GM20431 (cell line): ENCODE results near the gene THADA.
"Not testable (repeated sequence)": the region's sequence is repeated elsewhere in the genome, so short reads cannot be mapped to it uniquely, and the experiment has no call there.

ENCODE experiments used
- in situ Hi-C: fragments of 300-500 bp; cut with MseI, MboI; formaldehyde crosslinking; loops from one replicate; pipeline ENCODE4 v1.15.0; 2020; ENCODE audit warnings: low sequenced_read_pairs; ENCODE audit not compliant: unreplicated experiment

Gene THADA

DNA sequence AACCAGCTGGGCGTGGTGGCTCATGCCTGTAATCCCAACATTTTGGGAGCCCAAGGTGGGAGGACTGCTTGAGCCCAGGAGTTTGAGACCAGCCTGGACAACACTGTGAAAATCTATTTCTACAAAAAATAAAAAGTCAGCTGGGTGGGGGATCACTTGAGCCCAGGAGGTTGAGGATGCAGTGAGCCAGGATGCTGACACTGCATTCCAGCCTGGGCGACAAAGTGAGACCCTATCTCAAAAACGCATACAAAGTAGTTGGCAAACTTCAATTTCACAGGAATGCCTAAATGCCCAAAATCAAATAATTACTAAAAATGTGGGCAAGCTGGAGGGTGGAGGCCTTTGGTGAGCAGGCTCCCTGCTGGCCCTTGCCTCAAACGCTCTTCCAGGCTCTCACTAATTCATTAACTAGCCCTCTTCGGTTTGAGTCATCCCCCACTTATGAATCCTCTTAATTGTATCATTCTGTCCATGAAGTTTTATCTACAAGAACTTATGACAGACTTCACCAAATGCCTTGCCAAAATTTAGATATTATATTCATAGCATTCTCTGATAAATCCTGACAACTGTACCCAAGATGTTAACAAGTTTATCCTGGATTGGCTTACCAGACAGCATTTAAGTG is 300.8 kb downstream of the THADA start:
- in situ Hi-C loops: no loop called here

DNA sequence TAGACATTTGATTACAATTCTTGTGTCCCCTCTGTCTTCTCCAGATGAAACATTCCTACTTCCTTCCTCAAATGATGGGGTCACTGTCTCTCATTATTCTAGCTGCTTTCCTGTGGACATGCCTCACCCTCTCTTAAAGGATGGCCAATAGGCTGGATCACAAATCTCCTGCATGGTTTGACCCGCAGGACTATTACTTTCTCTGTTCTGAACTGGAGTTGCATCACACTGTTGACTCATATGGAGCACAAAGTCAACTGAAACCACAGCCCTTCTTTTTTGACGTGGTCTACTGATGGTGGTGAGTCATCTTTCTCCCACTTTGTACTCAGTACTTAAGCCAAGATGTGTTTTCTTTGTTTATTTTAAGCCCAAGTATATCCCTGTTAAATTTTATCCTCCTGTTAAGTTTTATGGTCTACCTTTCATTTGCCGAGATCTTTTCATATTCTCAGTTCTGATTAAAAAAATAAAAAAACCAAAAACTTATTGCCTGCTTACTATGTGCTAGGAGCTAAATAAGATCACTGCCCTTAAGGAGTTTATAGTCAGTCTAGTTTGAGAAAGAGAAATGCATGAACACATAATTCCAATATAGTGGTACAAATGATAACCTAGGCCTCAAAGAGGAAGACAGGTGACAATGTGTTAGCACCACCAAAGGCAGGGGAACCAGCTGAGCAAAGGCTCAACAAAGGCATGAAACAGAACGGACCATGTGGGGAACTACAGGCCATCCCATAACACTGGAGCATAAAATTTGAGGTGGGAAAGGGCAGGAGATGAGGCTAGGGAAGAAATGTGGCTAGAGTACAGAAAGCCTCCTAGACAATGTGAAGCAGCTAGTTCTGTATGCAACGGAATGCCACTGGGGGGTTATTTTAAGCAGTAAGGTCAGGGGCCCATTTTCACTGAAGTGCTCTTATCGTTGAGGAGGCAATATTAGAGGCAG is 301.8 kb downstream of the THADA start:
- in situ Hi-C loops: no loop called here

DNA sequence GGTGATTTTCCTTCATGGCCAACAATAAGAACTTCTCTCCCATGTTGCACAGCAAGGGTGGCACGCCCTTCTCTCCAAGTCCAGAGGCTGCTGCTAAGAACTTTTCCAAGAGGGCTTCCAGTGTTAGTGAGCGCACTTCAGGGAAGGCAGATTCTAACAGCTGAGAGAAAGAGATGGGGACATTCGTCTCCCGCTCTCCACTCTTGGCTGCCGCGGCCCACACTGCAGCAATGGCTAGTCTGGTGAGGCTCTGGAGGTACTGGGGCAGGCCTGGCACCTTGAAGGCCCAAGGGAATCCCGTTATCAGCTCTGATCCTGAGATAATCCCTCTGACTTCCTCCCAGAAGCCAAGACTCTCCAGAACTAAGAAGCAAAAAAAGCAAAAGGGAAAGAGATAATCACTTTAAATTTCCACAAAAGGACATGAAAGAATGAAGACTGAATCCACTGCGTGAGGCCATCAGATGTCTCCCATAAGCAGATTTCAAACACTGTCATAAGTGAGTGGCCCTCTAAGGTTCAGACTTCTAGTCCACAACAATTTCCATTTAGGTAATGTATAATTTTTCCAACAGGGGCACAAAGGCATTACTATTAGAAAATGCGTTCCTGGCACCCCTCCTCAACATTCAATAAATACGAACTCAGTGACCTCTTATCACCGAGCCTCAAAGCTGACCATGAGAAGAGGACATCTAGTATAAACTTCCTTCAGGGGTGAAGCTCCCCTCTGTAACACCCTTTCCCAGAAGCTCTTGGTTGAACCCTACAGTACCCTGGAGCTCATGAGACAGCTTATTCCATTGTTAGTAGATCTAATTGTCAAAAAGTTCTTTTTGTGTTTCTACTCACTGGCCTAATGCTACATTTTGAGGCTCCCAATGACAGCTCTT is 302.7 kb downstream of the THADA start:
- in situ Hi-C loops: no loop called here

DNA sequence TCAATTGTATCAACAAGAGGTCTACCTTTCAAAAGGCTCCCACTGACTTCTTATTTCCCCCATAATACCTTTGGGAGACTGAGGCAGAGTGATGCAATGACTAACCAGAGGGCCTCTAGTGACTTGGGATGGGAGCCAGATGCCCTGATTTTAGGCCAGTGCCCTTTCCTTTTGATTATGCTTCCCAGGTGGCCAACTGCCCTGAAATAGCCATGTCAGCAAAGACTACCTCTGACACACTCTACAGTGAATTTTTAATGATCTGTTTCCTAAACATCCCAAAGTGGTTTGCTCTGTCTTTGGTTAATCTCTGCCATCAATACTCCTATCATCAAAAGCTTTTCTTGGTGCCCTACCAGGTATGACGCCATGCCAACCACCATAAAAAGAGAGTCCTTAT is 303.5 kb downstream of the THADA start:
- in situ Hi-C loops: no loop called here

DNA sequence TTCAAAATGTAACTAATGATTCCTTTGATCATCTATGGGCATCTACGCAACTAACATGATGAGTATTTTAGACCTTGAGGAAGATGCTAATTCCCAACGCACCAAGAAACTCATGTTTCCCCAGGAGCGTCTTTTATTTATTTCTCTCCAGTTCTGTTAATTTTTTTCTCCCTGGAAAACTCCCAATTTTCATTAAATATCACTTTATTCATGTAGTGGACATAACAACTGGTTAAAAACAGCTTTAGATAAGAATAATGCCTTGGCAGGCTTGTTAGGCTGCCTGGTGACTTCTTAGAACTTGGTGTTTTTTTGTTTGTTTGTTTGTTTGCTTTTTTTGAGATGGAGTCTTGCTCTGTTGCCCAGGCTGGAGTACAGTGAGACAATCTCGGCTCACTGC is 306.5 kb downstream of the THADA start:
- in situ Hi-C loops: no loop called here

DNA sequence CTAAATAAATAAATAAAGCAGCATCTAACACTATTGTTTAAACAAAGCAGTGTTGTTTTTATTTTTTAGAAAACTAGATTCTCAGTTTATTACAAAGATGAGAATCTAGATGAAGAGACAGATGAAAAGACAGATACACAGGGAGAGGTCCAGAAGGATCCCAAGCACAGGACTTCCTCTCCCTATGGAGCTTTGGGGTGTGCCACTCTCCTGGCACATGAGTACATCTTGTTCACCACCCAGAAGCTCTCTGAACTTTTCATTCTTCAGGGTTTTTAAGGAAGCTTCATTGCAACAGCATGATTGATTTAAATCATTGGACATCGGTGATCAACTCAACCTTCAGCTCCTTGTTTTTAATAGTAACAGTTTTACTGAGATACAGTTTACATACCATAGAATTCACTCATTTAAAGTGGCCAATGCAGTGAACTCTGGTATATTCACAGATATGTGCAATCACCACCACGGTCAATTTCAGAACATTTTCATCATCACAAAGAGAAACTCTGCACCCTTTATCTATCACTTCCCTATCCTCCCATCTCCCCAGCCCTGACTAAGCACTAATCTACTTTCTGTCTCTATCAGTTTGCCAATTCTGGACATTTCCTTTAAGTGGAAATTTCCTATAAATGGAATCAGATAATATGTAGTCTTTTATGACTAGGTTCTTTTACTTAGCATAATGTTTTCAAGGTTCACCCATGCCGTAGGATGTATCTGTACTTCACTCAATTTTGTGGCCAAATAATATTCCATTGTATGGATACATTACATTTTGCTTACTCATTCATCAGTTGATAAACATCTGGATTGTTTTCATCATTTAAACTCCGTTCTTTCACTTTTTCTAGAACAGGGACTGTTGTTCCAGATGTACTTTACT is 307.2 kb downstream of the THADA start:
- in situ Hi-C loops: no loop called here

DNA sequence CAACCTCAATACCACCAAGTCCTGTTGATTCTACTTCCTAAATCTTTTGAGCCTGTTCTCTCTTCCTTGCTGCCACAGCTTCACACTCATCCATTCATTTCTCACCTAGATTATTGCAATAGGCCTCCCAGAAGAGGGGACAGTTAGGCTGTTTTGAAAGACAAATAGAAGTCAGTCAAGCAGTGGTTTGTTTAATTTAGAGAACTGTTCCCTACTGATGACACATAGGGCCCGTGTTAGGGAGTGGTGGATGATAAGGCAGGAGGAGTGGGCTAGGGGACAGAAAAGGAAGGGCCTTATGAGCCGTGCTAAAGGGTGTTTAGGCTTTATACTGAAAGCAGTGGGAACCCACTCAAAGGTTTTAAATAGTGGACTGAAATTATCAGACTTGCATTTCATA is 309.9 kb downstream of the THADA start:
- in situ Hi-C loops: no loop called here

DNA sequence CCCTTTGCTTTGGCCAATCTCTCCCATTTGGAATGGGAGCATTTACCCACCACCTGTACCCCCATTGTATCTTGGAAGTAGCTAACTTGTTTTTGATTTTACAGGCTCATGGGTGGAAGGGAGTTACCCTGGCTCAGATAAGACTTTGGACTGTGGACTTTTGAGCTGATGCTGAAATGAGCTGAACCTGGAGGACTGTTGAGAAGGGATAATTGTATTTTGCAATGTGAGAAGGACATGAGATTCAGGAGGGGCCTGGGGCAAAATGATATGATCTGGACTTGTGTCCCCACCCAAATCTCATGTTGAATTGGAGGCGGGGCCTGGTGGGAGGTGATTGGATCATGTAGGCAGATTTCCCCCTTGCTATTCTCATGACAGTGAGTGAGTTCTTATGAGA is 310.9 kb downstream of the THADA start:
- in situ Hi-C loops: no loop called here

DNA sequence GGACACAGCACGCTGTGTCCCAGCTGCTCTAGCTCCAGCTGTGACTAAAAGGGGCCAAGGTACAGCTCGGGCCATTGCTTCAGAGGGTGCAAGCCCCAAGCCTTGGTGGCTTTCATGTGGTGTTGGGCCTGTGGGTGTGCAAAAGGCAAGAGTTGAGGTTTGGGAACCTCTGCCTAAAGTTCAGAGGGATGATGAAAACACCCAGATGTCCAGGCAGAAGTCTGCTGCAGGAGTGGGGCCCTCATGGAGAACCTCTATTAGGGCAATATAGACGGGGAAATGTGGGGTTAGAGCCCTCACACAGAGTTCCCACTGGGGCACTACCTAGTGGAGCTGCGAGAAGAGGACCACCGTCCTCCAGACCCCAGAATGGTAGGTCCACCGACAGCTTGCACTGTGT is 311.5 kb downstream of the THADA start:
- in situ Hi-C loops: not testable (repeated sequence)

DNA sequence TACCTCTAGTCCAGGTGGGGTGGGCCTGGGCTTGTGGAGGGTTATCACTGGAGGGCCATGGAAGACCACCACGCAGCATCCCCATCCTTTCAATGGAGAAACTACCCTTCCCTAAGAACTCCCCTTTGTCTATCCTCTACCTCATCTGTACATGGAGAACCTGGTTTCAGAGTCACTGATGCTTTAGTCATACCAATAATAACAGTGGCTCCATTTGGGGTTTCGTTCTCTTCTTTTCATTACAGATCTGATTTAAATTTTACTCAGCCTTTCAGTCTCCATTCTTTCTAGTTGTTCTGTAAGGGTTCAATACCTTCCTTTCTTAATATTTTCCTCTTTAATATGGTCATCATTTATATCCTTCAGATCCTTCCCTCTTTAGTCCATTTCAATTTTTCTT is 314.8 kb downstream of the THADA start:
- in situ Hi-C loops: no loop called here

DNA sequence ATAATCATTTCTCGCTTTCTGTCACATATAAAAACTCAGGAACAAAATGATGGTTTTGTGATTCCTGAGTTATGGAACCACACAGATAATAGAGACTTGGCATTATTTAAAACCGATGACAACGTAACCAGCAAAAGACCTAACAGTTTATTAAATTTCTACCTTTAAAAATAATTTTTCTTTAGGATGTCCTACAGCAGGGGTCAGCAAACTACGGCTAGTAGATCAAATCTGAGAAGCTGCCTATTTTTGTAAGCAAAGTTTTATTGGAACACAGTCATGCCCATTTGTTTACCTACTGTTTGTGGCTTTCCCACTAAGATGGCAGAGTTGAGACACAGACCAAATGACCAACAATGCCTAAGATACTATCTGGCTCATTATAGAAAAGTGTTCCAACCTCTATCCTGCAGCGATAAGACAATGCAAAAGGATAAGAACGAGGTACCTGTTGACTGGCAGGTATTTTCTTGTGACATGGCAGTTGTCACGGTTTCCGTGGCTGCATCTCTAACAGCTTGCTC is 316.5 kb downstream of the THADA start:
- in situ Hi-C loops: no loop called here

DNA sequence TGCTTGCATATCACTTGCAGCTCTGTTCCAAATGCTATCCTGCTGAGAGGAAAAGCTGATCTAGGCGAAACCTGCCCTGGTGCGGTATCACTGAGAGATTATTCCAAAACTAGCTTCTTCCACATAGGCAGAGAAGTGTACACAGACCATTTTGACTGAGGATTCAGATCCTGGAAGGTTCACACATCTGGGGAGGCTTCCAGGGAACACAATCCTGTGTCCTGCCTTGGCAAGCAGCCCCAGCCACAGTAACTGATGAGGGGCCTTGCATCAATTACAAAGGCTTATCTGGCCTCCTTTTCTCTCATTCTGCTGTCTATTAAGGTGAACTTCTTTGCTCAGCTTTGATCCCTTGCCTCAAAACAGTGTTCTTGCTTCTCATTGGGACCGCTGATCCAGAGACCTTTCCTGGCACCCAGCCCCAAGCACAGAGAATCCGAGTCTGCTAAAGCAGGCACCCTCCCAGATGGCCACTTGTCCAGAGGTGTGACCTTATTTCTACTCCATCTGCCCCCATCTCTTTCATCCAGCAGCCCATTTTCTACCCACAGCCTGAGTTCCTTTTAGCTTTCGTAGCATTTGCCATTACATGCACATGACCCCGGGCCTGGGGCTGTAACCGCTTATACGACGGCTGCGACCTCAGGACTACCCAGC is 317.1 kb downstream of the THADA start:
- in situ Hi-C loops: no loop called here

DNA sequence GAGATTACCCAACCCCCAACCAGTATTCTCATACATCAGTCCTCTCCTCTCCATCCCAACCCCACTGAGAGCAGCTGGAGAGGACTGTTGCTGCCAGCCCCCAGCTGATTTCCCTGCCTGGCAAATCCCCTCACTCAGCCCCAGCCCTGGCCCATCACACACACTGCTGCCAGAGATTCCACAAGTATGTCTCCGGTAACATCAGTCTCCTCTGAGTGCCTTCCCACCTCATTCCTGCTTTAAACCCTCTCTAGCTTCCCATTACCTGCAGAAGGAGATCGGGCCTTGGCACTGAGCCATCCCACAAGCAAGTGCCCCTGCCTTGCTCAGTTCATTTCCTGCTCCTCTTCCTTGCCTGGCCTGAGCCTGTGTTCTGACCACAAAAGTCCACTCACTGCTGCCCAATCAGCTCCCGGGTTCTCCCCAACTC is 318.9 kb downstream of the THADA start:
- in situ Hi-C loops: no loop called here

DNA sequence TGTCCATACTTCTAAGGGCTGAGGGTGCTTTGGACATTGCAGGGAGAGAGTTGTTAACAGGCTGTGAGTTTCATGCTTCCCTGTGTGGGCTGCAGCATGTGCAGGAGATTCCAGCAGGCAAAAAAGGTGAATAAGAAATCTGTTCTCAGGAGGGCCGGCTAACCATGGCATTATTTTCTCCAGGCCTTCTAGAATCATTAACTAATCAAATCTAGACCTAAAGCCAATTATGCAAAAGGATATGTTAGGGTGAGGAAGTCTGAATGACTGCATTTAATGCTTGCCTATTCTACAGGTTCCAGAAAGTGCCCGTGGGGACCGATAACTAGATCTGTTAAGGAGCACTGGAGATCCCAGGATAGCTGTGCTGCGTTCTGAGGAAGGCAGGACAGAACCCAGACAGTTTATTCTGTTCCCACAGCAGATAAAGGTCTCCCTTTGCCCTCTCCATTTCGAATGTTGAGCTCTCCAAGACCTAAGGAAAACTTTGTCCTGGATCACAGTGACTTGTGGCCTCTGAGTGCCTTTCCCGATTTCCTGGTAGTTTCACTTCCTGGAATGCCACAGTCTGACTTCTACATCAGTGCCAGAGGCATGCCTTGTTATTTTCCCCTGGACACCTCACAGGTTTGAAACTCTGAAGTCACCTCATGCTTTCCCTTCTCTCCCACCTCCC is 319.4 kb downstream of the THADA start:
- in situ Hi-C loops: no loop called here

DNA sequence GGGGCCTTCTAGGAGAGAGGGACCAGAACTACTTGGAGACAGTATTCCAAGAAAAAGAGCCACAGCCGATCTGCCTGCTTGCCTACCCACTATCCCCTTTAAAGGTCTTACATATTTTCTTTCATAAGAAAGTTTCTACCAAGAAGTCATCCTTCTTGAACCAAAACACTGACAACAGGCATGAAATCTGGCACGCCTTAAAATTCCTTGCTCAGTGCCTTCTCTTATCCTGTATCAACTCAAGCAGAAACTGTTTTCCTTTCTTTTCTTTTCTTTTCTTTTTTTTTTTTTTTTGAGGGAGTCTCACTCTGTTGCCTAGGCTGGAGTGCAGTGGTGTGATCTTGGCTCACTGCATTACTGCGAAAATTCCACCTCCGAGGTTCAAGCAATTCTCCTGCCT is 321.1 kb downstream of the THADA start:
- in situ Hi-C loops: no loop called here

DNA sequence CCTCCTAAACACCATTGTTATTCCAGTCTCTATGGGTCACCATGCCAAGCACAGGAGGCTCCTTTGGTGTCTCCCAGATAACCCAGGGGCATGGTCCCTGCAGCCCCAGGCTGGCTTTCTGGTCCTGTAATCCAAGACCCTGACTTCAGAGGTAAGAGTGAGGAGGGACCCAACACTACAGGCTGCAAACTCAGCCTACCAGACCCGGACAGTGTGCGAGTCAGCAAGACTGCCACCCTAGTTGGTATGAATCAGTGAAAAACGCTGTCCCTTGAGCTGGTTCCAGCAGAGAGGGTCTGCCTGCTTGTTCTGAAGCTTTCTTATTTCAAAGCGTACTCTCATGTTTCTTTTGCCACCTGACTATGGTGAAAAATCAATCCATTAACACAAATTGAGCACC is 321.8 kb downstream of the THADA start:
- in situ Hi-C loops: no loop called here

DNA sequence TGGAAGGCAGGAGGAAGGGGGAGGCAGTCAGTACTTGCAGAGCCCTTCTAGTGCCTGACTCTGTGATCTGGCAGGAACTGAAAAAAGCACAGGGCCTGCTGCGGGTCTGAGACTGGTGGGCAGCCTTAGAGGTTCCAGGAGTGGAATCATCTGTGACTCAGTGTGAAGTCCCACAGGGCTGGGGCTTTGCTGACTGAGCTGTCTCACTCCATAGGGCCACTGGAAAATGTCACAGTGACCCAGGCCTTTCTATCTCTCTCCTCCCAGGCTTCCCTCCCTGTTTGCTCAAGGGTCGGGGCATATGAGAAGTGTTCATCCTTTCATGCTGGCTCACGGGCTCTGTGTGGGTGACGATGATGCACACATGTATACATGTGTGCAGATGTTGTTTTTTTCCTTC is 322.3 kb downstream of the THADA start:
- in situ Hi-C loops: no loop called here

DNA sequence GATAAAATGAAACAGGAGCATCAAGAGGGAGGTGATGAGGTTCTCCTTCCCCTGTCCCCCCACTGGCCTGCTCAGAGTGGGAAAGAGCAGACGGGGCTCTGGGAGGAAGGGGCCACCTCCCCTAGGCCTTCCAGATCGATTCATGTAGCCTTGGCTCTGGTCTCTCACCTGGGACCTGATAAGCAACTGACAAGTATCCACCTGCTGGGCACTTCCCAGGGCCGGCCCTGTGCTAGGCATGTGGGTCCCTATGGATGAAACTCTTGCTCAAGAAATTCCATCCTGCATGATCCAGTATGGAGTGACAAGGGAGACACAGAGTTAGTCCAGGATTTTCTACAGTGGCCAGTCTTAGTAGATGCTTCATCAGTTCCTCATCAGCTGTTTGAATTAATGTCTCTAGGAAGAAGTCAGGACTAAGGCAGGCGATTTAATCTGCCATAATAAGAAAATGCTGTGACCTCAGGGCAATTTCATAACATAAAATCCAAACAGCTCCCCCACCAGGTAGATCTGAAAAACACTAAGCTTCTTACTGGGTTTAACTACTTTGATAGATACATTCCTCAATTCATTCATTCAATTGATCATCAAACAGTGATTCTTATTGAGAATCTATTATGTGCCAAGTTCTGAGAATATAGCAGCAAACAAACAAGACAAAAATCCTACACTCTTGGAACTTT is 324.8 kb downstream of the THADA start:
- in situ Hi-C loops: no loop called here
